A673 (cell line): Measurements from ENCODE around the gene ATP1B4.

Experiments used
- EZH2 ChIP-seq: fragments of 200-600 bp; sonication (generic); IDR thresholded peaks from 2 replicates; pipeline ENCODE4 v1.6.1; 2017; ENCODE audit warnings: borderline replicate concordance, low read depth, mild to moderate bottlenecking, mixed read lengths, antibody characterized with exemption, low read length; ENCODE audit not compliant: poor library complexity, severe bottlenecking
- TF ChIP-seq, protein P1 (sequence below): fragments of 300-800, 200-600 bp; sonication (generic); conservative IDR thresholded peaks from 2 replicates; pipeline ENCODE4 v1.5.1; 2017; ENCODE audit warnings: low read depth, mild to moderate bottlenecking, antibody characterized with exemption, low read length, moderate library complexity, mixed read lengths

DNA sequence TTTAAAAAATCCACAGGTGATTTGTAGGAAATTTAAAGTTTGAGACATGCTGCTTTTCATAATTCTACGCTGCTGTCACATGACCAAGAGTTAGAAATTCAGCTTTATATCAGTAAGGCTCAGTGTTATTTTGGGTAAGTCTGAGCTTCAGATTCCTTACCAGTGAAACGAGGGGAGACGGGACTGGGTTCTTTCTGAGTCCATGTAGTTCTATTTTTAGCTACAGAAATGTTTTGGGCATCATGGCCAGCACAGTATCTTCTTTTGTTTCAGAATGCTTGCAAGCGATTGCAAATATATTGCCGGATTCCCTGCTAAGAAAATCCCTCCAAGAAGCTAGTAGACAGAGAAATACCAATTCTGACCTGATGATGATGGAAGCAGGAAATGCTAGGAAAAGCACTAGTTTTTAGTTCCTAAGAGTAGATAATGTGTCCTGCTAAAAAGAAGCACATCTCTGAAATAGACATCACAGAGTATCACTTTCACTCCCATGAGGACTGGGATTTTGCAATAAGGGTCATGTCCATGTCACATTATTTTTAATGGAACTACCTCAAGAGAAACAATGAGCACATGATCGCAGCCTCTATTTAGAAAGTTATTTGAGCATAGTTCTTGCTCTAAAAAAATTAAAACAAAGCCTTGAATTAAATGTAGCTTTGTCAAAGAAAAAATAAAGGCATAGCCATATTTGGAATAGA, 10.9 kb downstream of the ATP1B4 start:
- TF ChIP-seq, protein P1, sequence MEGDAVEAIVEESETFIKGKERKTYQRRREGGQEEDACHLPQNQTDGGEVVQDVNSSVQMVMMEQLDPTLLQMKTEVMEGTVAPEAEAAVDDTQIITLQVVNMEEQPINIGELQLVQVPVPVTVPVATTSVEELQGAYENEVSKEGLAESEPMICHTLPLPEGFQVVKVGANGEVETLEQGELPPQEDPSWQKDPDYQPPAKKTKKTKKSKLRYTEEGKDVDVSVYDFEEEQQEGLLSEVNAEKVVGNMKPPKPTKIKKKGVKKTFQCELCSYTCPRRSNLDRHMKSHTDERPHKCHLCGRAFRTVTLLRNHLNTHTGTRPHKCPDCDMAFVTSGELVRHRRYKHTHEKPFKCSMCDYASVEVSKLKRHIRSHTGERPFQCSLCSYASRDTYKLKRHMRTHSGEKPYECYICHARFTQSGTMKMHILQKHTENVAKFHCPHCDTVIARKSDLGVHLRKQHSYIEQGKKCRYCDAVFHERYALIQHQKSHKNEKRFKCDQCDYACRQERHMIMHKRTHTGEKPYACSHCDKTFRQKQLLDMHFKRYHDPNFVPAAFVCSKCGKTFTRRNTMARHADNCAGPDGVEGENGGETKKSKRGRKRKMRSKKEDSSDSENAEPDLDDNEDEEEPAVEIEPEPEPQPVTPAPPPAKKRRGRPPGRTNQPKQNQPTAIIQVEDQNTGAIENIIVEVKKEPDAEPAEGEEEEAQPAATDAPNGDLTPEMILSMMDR = no peak
- no peak for TF ChIP-seq EZH2
